Sigmoid colon (tissue), 4 donors: ENCODE measurements around the gene PCGF3.

Experiments used
- CTCF ChIP-seq, 4 experiments: fragments of 450-650 bp in 3 of 4; fragments of 200-600 bp in 1 of 4; IDR thresholded peaks; one replicate each; pipeline ENCODE4 v1.5.1; 2016 to 2019; ENCODE audit warnings: antibody characterized with exemption in 4 of 4, mild to moderate bottlenecking in 3 of 4, moderate library complexity in 2 of 4
- EP300 ChIP-seq, 4 donors: sonication (generic); formaldehyde crosslinking; IDR thresholded peaks; one replicate each; pipeline ENCODE4 v1.6.1; 2017; ENCODE audit warnings: antibody characterized with exemption in 4 of 4
- POLR2A ChIP-seq, 2 donors: fragments of 450-650 bp; IDR thresholded peaks; one replicate each; pipeline ENCODE4 v1.6.1; 2016; ENCODE audit warnings: antibody characterized with exemption in 2 of 2, mild to moderate bottlenecking in 2 of 2, moderate library complexity in 2 of 2
- POLR2AphosphoS5 ChIP-seq, 4 donors: sonication (generic); formaldehyde crosslinking; IDR thresholded peaks; one replicate each; pipeline ENCODE4 v1.6.1; 2017; ENCODE audit warnings: antibody characterized with exemption in 4 of 4

- TF ChIP-seq EP300 (IDR thresholded peaks at IDR 0.05): no peak
- TF ChIP-seq CTCF (IDR thresholded peaks at IDR 0.05): no peak
- TF ChIP-seq POLR2A (IDR thresholded peaks at IDR 0.05): no peak
- TF ChIP-seq POLR2AphosphoS5 (IDR thresholded peaks at IDR 0.05): no peak
Measured at GRCh38 chr4:818106-818921, 112.7 kb downstream of the PCGF3 start.
